ENCODE results near the gene WSB1.

WSB1 gene

GRCh38 chr17:27280527-27280926 is 13.4 kb upstream of the WSB1 start:
- no peak for DNase-seq

DNA sequence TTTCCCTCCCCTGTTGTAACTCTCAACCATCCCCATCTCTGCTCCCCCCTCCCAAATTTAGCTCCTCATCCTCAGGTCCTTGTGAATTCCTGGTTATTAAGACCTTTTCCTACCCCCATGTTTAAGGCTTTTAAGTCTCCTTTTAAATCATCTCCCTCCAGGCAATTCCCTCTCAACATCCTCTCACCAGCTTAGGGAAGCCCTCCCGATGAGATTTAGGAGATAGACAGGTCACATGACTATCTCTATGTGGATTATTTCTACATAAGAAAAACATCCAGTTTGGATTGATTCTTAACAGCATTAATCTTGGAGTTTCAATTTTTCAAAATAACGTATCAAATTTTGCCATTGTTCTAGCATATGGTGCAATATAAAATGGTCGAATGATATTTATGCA is 12.5 kb upstream of the WSB1 start:
- DNase-seq: no peak

DNA sequence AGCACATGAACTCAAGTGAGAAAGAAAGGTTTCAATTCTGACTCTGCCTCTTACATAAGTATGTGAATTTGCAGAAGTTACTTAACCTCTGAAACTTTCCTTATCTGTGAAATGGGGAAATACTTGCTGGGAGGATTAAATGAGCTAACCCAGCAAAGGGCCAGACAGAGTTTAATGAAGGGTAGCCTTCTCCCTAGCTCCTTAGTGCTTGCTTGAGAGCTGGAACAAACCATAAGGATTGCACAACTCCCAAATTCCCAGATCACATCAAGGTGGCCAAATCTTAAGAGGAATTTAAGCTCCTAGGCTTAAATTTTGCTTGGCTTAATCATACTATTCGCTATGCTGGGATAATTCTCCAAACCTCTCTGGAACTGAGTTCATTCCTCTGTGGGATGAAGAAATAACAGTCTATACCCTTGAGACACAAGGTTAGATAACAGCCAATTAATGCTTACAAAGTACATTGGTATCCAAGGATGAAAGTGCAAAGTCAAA is 11.8 kb upstream of the WSB1 start:
- DNase-seq: no peak

- no peak for DNase-seq
Observed at GRCh38 chr17:27283060-27283459, 10.9 kb upstream of the WSB1 start.

DNA sequence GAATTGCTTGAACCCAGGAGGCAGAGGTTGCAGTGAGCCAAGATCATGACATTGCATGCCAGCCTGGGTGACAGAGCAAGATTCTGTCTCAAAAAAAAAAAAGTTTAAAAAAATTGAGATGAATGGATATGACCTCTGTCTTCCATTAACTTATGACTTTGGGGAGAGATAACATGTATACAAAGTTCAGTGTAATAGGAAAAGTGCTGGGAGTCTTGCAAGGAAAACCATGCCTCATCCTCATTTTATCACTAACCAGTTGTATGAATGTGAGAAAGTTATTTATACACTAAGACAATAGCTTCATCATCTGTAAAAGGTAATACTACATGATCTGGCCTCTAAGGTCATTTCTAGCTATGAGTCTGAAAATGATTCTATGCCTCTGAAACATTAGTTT is 10.2 kb upstream of the WSB1 start:
- no peak for DNase-seq

GRCh38 chr17:27284811-27285415 is 9.0 kb upstream of the WSB1 start:
- no peak for DNase-seq

DNA sequence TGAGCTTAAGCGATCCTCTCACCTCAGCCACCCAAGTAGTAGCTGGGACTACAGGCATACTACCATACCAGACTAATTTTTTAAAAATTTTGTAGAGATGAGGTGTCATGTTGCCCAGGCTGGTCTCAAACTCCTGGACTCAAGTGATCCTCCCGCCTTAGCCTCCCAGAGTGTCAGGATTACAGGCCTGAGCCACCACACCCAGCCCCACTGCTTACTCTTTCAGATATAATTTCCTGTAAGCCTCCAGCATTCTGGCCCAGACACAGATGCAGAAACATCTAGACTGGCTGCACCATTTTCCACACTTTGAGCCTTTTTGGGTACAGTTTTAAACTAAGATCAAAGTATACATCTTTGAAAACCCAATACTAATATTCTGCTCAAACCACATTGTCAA is 8.4 kb upstream of the WSB1 start:
- DNase-seq: no peak

DNA sequence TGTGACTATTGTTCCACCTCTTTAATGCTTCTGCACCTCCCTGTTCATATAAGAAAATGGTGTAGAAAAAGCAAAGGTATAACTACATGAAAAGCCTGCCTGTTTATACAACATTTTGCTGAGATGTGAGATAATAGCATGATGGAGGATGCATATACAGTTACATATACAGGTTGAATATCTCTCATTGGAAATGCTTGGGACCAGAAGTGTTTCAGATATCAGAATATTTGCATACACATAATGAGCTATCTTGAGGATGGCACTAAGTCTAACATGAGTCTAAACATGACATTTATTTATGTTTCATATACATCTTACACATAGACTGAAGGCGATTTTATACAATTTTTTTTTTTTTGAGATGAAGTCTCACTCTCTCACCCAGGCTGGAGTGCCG is 5.7 kb upstream of the WSB1 start:
- no peak for DNase-seq

DNA sequence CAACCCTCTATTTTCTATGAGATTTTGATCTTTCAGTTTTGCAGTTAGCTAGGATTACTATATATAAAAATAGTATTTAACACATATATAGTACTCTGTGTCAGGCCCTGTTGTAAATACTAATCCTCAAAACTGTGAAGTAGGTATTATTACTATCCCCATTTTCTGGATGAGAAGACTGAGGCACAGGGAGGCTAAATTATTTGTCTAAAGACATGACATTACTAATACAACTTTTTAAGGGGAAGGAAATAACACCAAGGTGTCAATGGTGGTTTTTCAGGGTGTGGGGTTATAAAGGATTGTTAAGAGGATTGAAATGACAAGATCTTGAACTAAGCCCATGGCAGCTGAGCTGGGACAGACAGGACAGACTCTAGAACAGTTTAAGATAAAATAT is 4.1 kb upstream of the WSB1 start:
- DNase-seq: no peak

DNA sequence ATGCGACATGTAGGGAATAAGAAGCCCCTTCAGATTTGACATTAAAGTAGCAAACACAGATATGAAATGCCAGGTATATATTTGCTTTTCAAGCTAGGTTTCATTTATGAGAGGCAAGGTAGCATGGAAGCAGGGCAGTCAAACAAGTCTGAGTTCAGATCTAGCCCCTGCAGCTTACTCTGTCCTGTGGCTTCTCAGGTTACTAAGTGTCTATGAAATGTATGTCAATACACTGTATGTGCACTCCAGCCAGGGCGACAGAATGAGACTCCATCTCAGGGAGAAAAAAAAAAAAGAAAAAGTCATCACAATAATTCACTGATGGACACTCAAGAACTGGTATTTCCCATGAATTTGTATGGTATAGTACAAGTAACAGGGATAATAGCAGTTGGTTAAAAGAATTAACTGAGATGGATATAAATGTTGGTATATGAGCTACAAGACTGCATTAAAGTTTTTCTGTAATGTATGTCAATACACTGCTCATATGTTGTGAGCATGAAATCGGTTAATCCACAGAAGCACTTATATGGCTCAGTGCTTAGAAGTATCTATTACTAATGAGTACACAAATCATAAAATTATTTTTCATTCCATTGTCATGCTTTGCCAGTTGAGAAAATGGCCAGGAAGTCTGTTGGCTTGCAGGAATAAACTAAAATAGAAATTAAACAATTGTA is 2.9 kb upstream of the WSB1 start:
- DNase-seq: no peak

GRCh38 chr17:27293359-27293897 is 486 bp upstream of the WSB1 start:
- no peak for DNase-seq

GRCh38 chr17:27294689-27295630 is 1.0 kb downstream of the WSB1 start:
- peak; percentile 28 for DNase-seq

GRCh38 chr17:27295945-27296344 is 2.0 kb downstream of the WSB1 start:
- no peak for DNase-seq

DNA sequence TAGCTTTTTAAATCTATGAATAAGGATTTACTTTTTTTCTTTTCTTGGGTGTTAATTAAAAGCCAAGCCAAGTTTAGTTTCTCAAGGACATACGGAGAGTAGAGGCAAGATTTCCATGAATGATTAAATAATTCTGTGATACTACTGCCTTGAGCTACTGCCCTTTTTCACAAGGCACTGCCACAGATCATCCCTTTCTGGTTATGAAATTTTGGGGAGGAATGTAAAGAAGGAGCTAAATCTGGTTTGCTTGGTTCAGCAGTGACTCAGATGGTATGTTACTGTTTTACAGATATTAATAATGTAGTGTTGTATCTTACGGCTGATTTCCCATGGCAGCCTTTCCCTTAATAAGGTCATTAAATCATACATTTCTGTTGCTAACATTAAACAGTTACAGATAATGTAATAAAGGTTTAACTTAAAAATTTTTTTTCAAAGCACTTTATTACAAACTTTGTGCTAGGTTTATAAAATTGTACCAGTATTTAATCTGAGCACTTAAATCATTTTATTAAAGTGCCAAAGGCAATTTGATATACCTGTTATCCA is 2.6 kb downstream of the WSB1 start:
- no peak for DNase-seq

DNA sequence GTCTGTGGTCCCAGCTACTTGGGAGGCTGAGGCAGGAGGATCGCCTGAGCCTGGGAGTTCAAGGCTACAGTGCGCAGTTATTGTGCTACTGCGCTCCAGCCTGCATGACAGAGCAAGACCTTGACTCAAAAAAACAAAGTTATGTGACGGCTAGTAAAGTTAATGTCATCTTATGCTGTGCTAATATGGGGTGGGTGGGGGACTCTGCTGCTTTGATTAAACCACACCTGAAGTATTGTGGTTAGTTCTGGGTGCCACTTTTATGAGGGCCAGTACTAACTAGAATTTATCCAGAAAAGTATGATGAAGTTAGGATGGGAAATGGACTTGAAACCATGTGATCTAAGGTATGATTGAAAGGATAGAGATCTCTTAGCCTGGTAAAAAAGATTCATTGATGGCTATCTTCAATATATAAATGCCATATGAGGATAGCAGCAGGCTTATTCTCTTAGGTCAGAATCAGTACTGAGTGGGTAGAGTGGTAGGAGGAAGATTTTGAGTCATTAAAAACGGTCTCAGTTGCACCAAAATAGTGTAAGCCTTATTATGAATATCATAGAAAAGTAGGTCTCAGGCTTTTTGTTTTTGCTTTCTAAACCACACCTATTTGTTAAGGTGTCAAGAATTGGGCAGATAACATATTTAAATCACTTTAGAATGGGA is 5.6 kb downstream of the WSB1 start:
- no peak for DNase-seq

DNA sequence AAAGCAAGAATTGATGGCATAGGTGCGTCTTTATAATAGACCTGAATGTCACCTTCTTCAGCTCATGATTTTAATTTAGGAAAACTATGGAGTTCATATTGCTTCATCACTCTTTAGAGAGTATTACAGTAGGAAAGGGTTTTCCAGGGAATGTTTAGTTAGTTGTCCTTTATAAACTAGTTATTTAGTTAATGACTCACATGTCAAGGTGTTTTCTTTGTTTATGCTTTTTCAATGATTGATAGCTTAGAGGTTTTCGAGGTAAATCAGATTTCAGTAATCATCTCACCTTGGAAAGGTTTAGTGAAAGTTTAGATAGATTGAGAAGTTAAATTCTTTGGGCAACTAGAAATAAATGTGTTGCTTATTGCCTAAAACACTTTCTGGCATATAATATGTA is 9.8 kb downstream of the WSB1 start:
- no peak for DNase-seq

DNA sequence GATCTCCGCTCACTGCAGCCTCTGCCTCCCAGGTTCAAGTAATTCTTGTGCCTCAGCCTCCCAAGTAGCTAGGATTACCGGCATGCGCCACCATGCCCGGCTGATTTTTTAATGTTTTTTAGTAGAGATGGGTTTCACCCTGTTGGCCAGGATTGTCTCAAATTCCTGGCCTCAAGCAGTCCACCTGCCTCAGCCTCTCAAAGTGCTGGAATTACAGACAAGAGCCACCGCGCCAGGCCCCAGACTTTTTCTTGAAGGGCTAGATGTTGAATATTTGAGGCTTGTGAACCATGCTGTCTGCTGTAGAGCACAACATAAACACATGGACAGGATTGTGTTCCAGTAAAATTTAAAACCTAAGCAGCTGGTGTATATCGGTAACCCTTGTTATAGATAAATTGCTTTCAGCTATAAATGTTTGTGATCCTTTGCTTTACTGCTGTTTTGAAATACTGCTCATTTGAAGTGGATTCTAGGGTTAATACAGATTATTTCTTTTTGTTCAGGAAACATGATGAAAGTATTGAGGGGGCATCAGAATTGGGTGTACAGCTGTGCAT is 12.4 kb downstream of the WSB1 start:
- DNase-seq: no peak

DNA sequence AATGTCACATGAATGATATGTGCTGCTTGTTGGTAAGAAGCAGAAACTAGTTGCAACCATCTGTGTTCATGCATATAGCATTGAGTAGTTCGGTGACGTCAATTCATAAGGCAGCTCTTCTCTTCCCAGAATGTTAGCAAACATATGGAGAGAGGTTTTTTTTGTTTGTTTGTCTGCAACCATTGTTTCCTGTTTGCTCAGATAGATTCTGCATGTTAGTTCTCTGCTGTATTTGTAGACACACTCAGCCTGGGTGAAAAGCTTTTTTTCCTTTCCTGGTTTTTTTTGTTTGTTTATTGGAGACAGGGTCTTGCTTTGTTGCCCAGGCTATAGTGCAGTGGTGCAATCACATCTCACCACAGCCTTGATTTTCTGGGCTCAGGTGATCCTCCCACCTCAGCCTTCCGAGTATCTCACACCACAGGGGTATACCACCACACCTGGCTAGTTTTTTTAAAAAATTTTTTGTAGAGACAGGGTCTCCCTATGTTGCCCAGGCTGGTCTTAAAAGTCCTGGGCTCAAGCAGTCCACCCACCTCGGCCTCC is 16.7 kb downstream of the WSB1 start:
- DNase-seq: no peak

- no peak for DNase-seq
Observed at GRCh38 chr17:27313301-27313700, 19.4 kb downstream of the WSB1 start.

DNA sequence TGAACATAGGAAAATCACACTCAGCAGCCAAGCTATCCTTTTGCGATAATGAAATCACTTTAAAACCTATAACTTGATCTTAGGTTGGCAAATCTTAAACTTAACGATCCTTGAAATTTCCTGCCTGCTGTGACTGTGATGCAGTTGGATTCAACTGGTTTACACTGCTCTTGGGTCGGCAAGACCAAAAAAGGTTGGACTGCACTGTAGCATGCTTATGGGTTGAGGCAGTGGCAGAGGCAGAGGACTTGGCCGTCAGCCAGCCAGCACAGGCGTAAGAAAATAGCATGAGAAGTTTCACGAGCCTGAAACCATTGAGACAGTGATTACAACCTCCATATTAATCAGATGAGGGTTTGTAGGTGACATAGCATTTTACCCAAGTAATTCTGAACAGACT is 21.4 kb downstream of the WSB1 start:
- DNase-seq: no peak

- no peak for DNase-seq
Observed at GRCh38 chr17:27315796-27316465, 22.0 kb downstream of the WSB1 start.

Measured in effector CD8-positive, alpha-beta T cell (primary cell).